ENCODE results near the gene CALML5.

Gene CALML5

DNA sequence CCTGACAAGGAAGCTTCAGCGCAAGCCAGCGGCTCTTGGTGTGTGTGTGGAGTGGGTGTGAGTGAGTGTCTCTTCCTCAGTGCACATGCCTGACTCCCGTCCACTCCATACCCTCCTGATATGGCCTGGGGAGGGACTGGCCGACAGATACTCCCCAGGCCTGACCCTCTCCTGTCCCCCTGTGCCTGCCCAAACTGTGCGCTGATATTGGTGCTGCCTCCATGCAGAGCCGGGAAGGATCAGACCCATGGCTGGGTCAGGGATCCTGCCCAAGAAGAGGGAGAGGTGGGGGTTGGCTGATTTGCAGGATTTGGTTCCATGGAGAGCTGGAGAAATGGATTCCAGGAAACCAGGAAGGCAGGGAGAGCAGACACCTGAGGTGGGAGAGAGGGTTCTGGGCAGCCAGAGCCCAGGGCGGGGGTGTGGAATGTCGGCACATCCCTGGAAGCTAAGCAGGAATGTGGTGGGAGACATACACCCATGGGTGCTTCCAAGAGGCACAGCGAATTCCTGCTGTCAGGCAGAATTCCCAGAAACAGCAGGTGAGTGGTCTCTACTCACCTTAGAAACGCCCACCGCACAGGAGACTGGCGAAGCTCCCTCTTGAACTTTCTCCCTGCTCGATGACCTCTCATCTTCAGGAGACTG, 6.3 kb downstream of the CALML5 start:
- peaks cover 4% of the 10 kb centered on the region for H3K4me1 Mint-ChIP-seq (ENCODE audit: low read depth)
- peaks cover 7% of the 10 kb centered on the region for H3K9me3 Mint-ChIP-seq
- H3K4me3 Mint-ChIP-seq = no peak overlapping the region
- H3K27ac Mint-ChIP-seq = no peak overlapping the region
- no peaks in the 10 kb centered on the region for H3K36me3 Mint-ChIP-seq (ENCODE audit: low read depth)
- DNase-seq = no peak
- no peaks in the 10 kb centered on the region for H3K27me3 Mint-ChIP-seq

DNA sequence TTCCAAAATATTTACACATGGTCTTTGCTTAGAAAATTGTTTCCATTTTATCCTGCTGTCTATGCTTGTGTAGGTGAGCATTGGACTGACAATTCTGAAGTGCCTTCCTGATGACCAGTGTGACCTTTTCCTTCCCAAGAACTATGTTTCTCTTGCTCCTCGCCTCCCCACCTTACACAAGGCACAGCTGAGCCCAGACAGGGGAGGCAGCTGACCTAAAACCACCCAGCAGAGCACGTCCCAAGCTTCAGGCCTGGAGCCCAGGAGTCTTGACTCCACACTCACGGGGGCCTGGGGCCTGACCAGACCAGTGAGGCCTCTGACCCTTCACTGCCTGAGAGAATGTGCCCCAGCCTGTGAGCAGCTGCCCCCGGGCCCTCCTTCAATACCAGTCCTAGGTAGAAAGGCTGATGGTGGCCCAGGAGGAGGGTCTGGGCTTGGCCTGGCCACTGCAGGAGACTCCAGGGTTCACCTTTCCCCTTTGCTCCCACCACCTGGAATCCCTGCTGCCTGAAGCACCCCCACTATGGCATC, 7.0 kb downstream of the CALML5 start:
- peaks cover 4% of the 10 kb centered on the region for H3K4me1 Mint-ChIP-seq (ENCODE audit: low read depth)
- H3K9me3 Mint-ChIP-seq = peaks cover 7% of the 10 kb centered on the region
- H3K27me3 Mint-ChIP-seq = no peaks in the 10 kb centered on the region
- H3K4me3 Mint-ChIP-seq = no peak overlapping the region
- no peak for DNase-seq
- H3K36me3 Mint-ChIP-seq (ENCODE audit: low read depth) = no peaks in the 10 kb centered on the region
- no peak overlapping the region for H3K27ac Mint-ChIP-seq

DNA sequence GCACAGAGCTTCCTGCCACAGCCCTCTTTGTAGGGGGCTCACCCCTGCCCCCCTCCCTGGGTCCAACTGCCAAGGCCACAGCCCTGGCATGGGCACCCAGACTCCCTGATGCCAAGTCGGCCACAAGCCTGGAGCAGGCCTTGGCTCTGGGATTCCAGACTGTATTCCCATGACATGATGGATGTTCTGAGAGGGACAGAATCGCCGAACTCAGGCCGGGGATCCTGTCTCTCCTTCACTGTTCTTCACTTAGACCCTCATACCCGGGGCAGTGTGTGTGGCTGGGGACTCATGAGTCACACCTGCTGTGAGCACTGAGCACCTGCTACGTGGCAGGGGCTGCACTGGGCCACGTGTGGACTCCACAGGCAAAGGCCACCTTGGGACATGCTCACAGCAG, 7.9 kb downstream of the CALML5 start:
- Mint-ChIP-seq H3K27ac (no peak overlapping the region), H3K9me3 (peaks cover 7% of the 10 kb centered on the region), H3K4me1 (ENCODE audit: low read depth) (peaks cover 4% of the 10 kb centered on the region), H3K36me3 (ENCODE audit: low read depth) (no peaks in the 10 kb centered on the region), H3K27me3 (no peaks in the 10 kb centered on the region), H3K4me3 (no peak overlapping the region)
- no peak for DNase-seq

DNA sequence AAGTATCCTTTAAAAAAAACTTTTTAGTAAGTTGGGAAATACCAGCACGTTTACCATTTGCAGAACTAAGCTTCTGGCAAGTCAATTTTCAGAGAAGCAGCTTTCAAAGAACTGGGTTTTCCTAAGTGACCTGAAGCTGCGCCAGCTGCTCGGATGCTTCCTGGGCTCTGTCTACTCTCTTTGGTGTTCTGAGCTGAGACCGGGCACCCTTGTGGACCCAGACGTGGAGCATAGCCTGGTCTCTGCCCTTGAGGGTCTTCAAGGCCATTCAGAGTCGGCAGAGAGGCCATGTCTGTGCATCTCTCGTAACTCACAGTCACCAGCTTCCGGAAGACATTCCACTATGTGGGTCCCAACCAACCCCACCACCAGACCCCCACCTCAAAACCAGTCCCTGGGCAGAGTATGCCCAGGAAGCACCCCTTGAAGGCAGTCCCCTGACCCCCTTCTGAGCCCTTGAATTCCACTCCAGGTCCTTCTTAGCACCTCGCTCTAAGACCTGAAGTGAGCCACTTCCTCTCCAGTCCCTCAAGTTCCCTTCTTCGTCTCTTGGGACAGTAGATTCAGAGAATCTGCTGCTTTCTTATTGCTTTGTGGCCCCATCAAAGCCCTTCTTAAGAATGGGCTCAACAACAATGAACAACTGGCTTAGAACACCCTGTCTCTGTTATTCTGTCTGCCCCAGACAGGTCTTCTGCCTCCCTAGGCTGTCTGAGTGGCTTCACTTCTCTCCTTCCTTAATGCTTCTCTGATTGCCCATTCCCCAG, 8.5 kb downstream of the CALML5 start:
- no peak overlapping the region for H3K27ac Mint-ChIP-seq
- H3K27me3 Mint-ChIP-seq = no peaks in the 10 kb centered on the region
- H3K9me3 Mint-ChIP-seq = peaks cover 7% of the 10 kb centered on the region
- peaks cover 4% of the 10 kb centered on the region for H3K4me1 Mint-ChIP-seq (ENCODE audit: low read depth)
- H3K36me3 Mint-ChIP-seq (ENCODE audit: low read depth) = no peaks in the 10 kb centered on the region
- no peak overlapping the region for H3K4me3 Mint-ChIP-seq
- no peak for DNase-seq

DNA sequence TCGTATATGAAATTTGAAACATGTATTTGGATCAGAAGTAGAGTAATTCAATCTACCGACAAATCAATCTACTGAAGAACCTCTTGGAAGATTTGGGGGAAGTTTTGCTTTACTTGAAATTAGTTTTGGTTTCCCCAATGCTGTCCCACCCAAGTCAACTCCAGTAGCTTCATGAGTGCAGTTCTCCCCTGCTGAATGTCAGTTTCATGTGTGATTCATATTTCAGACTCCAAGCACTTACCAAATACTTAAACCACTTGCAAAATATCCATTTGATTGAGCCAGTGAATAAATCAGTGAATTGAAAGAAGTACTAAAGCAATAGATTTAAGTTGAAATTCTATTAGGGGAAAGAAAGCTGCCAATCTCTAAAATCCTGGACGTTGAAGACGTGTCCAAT, 9.3 kb downstream of the CALML5 start:
- H3K27ac Mint-ChIP-seq = no peak overlapping the region
- H3K27me3 Mint-ChIP-seq = no peaks in the 10 kb centered on the region
- no peak for DNase-seq
- H3K36me3 Mint-ChIP-seq (ENCODE audit: low read depth) = no peaks in the 10 kb centered on the region
- H3K9me3 Mint-ChIP-seq = peaks cover 7% of the 10 kb centered on the region
- H3K4me1 Mint-ChIP-seq (ENCODE audit: low read depth) = peaks cover 4% of the 10 kb centered on the region
- no peak overlapping the region for H3K4me3 Mint-ChIP-seq

DNA sequence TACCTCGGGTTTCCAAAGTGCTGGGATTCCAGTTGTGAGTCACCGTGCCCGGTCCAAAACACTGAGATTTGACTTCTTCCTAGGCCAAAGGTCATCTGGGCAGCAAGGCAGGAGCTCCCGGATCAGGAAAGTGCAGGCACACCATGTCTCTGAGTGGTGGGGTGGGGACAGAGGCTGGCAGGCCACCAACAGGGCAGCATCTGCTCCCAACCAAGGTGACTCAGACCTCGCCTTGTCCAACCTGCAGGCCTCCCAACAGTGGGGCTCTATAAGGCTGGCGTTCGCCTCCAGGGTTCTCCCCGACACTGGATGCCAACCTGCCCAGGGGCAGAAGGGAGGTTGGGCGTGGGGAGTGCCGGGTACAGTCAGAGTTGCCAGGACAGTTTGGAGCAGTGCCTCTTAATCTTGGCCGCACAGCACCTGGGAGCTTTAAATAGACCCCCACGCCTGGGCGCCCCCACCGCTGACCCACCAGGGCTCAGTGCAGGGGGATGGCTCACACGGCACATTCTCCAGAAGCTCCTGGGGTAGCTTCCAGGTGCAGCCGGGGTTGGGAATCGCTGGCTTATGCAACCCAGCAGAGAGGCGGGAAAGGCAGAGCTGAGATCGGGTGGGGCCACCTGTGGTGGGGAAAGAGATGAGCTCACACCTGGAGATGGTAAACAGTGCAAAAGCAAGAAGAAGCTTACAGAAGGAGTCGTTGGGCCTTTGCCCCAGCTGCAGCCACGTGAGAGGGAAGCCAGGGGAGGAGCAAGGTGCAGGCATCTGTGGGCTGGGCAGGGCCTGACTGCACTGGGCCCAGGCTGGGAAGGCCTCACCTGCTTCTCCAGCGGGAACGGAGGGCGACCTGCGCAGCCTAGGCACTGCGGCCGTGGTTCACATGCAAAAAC, 10.9 kb downstream of the CALML5 start:
- H3K4me3 Mint-ChIP-seq = no peak overlapping the region
- H3K4me1 Mint-ChIP-seq (ENCODE audit: low read depth) = peaks cover 4% of the 10 kb centered on the region
- no peak for DNase-seq
- peaks cover 7% of the 10 kb centered on the region for H3K9me3 Mint-ChIP-seq
- no peaks in the 10 kb centered on the region for H3K27me3 Mint-ChIP-seq
- no peak overlapping the region for H3K27ac Mint-ChIP-seq
- no peaks in the 10 kb centered on the region for H3K36me3 Mint-ChIP-seq (ENCODE audit: low read depth)

DNA sequence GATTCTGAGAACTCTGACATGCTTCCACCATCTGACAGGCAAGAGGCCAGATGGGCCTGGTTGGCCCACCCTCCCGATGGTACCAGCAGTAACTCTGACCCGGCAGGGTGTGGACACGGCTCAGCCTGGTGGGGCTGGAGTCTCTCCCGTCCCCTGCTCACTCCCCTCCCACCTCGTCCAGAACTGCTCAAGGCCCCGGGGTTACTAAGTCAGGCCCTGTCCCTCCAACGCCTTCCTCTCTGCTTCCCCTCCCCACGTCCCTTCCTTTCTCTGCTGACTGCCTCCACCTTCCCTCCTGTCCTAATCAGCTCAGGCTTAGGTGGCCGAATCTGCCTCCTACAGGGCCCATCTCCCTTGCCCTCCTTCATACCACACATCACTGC, 12.5 kb downstream of the CALML5 start:
- peaks cover 4% of the 10 kb centered on the region for H3K27me3 Mint-ChIP-seq
- H3K4me1 Mint-ChIP-seq (ENCODE audit: low read depth) = peaks cover 4% of the 10 kb centered on the region
- H3K9me3 Mint-ChIP-seq = no peaks in the 10 kb centered on the region
- DNase-seq = no peak
- no peak overlapping the region for H3K4me3 Mint-ChIP-seq
- H3K36me3 Mint-ChIP-seq (ENCODE audit: low read depth) = no peaks in the 10 kb centered on the region
- H3K27ac Mint-ChIP-seq = no peak overlapping the region

DNA sequence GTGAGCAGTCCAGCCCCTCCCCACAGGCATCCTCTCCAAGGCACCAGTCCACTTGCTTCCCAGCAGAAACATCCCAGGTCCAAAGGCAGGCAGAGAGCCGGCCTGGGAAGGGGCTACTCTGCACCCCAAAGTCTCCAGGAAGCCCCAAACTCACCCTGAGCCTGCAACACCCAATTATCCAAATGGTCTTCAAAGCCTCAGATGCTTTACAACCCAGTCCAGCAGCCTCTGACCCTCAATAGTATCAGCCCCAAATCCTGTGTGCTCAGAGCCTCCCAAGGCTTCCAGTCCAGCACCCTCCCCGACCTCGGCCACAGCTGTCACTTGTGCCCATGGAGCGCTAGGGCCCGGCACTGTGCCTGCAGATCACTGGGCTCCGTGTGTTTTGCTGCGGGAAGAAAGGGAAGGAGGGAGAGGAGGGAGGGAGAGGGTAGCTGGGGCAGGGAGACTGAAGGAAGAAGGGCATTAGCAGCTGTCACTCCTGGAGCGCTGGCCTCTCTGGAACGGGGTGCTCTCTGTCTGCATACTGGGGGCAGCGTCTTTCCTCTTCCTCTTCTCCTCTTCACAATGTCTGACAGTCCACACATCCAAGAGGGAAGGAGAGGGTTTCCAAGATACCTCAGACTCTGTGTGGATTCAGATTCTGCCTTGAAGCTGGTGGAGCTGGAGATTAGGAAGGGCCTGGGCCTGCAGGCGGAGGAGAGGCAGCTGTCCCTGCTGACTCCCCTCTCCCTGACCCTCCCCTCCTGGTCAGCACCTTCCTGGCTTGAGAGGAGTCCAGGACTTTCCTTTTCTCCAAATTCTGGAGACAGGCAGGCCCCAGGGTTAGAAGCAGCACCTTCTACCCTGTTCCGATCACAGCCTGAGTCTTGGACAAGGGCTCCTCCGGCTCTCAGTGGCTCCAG, 13.2 kb downstream of the CALML5 start:
- Mint-ChIP-seq H3K36me3 (ENCODE audit: low read depth) (no peaks in the 10 kb centered on the region), H3K27me3 (peaks cover 4% of the 10 kb centered on the region), H3K9me3 (no peaks in the 10 kb centered on the region), H3K4me3 (no peak overlapping the region), H3K4me1 (ENCODE audit: low read depth) (peaks cover 4% of the 10 kb centered on the region), H3K27ac (no peak overlapping the region)
- DNase-seq = no peak

DNA sequence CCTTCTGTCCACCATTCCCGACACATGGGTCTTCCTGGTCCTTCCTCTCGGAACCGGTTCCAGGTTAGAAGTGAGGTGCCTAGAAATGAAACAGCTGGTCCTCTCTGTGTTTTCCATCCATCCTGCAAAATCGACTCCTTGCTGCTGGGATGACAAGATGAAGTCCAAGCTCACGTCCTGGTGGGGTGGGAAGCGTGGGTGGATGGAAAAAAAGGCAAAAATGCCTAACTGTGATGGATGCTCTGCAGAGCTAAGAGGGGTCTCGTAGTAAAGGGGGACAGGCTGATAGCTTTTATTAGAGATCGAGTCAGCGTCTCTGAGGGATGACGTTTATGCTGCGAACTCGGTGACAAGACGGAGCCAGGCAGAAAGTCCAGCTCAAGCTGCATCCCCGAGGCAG, 14.1 kb downstream of the CALML5 start:
- Mint-ChIP-seq H3K4me3 (no peak overlapping the region), H3K27ac (no peak overlapping the region), H3K27me3 (peaks cover 4% of the 10 kb centered on the region), H3K9me3 (no peaks in the 10 kb centered on the region), H3K36me3 (ENCODE audit: low read depth) (no peaks in the 10 kb centered on the region), H3K4me1 (ENCODE audit: low read depth) (peaks cover 3% of the 10 kb centered on the region)
- no peak for DNase-seq

DNA sequence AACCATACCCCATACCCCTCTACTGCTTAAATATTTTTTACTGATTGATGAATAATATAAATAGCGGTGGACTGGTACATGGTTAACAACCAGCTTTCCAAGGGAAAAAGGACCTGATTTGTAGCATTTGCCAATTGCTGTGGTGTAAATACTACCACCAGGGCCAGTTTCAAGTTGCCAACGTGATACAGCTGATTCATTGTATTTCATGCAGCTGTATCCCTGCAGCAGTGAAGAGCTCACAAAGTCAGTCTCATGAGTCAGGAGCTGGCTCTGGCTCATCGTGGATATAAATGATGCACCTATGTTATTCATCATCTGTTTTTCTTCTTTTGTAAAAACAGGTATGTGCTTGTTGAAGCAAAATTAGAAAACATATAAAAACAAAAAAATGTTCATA, 15.2 kb downstream of the CALML5 start:
- no peak for DNase-seq
- no peaks in the 10 kb centered on the region for H3K9me3 Mint-ChIP-seq
- no peak overlapping the region for H3K27ac Mint-ChIP-seq
- H3K4me1 Mint-ChIP-seq (ENCODE audit: low read depth) = peaks cover 3% of the 10 kb centered on the region
- no peaks in the 10 kb centered on the region for H3K36me3 Mint-ChIP-seq (ENCODE audit: low read depth)
- H3K4me3 Mint-ChIP-seq = no peak overlapping the region
- H3K27me3 Mint-ChIP-seq = peaks cover 7% of the 10 kb centered on the region

DNA sequence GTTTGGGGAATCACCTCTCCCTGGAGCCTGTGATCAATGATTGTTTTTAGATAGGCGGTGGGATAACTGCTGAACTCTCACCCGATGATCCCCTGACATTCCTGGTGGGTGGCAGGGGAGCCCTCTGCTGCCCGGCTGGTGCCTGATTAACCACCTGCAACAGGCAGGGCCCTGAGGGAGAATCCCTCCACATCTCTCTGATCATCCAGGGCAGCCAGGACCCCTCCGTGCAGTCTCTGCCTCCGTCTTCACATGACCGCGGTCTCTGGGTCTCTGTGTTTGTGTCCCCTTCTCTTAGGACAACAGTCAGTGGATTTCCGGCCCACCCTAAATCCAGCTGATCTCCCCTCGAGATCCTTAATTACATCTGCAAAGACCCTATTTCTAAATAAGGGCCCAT, 17.4 kb downstream of the CALML5 start:
- no peak for DNase-seq
- Mint-ChIP-seq H3K9me3 (no peaks in the 10 kb centered on the region), H3K27ac (no peak overlapping the region), H3K36me3 (ENCODE audit: low read depth) (no peaks in the 10 kb centered on the region), H3K27me3 (peaks cover 7% of the 10 kb centered on the region), H3K4me1 (ENCODE audit: low read depth) (peaks cover 3% of the 10 kb centered on the region), H3K4me3 (no peak overlapping the region)

DNA sequence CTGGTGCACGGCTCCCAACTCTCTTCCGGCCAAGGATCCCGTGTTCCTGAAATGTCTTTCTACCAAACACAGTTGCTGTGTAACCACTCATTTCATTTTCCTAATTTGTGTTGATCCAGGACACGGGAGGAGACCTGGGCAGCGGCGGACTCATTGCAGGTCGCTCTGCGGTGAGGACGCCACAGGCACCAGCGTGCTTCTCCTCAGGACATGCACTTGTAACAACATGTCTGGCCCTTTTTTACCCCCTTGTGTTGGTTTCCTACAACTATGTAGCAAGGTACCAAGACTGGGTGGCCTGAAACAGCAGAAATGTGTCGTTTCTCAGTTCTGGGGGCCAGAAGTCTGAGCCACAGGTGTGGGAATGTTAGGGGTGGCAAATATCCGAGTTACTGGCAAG, 18.2 kb downstream of the CALML5 start:
- H3K27me3 Mint-ChIP-seq = peaks cover 7% of the 10 kb centered on the region
- no peak overlapping the region for H3K4me3 Mint-ChIP-seq
- peaks cover 3% of the 10 kb centered on the region for H3K4me1 Mint-ChIP-seq (ENCODE audit: low read depth)
- no peak for DNase-seq
- H3K36me3 Mint-ChIP-seq (ENCODE audit: low read depth) = no peaks in the 10 kb centered on the region
- H3K27ac Mint-ChIP-seq = no peak overlapping the region
- H3K9me3 Mint-ChIP-seq = no peaks in the 10 kb centered on the region

DNA sequence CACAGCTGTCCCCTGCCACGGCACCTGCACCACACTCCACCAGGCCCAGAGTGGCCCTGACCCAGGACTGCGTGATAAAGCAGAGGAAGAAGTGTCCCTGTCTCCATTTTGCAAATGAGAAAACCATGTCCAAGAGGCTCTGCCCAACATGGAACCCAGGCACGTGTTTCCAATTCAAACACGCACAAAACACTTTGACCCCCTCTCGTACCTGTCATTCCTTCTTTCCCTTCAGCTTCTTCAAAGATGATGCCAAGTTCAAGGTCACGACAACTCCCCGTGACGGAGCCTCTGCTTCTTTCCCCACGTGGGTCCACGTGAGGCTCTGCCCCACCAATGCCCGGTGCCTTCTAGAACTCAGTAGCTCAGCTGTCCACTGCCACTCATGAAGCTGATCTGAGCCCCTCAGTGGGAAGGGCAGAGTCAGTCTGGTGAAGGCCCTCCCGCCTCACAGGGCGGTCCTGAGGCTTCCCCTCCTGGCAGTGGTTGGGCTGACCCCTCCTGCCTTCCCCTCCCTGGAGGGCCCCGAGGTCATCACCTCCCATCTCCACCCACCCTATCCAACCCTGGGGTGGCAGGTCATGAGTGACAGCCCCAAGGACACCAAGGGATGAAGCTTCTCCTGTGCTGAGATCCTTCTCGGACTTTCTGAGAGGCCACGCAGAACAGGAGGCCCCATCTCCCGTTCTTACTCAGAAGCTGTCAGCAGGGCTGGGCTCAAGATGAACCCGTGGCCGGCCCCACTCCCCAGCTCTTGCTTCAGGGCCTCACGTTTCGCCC, 19.0 kb downstream of the CALML5 start:
- no peak for DNase-seq
- Mint-ChIP-seq H3K36me3 (ENCODE audit: low read depth) (no peaks in the 10 kb centered on the region), H3K9me3 (no peaks in the 10 kb centered on the region), H3K27ac (no peak overlapping the region), H3K4me3 (no peak overlapping the region), H3K4me1 (ENCODE audit: low read depth) (peaks cover 3% of the 10 kb centered on the region), H3K27me3 (peaks cover 7% of the 10 kb centered on the region)

Measured in activated T-cell treated with anti-CD3 and anti-CD28 coated beads, Interleukin-2, amount 50 U/mL, for 24 hours (primary cell).